ENCODE measurements around the gene MSANTD1.
A peak's percentile ranks its signal among the peaks of the same experiment; 100 is the strongest.

MSANTD1 gene

GRCh38 chr4:3267576-3268394 is 18.8 kb downstream of the MSANTD1 start:
- DNase-seq, result no peak

GRCh38 chr4:3268395-3269104 is 19.6 kb downstream of the MSANTD1 start:
- no peak for DNase-seq

- no peak for DNase-seq
Observed at GRCh38 chr4:3269105-3269927, 20.4 kb downstream of the MSANTD1 start.

- DNase-seq, result no peak
Observed at GRCh38 chr4:3269991-3270611, 21.1 kb downstream of the MSANTD1 start.

GRCh38 chr4:3271131-3271530 is 22.2 kb downstream of the MSANTD1 start:
- DNase-seq, result no peak

- DNase-seq, result no peak
Observed at GRCh38 chr4:3276986-3277385, 28.0 kb downstream of the MSANTD1 start.

- no peak for DNase-seq
Observed at GRCh38 chr4:3280466-3280865, 31.5 kb downstream of the MSANTD1 start.

- DNase-seq, result no peak
Observed at GRCh38 chr4:3283483-3283882, 34.5 kb downstream of the MSANTD1 start.

GRCh38 chr4:3283916-3284315 is 35.0 kb downstream of the MSANTD1 start:
- DNase-seq, result no peak

GRCh38 chr4:3284734-3285557 is 36.0 kb downstream of the MSANTD1 start:
- DNase-seq, result no peak

GRCh38 chr4:3285558-3286334 is 36.8 kb downstream of the MSANTD1 start:
- no peak for DNase-seq

GRCh38 chr4:3286335-3287175 is 37.6 kb downstream of the MSANTD1 start:
- peak; percentile 86 to 91 for DNase-seq

- DNase-seq, result no peak
Observed at GRCh38 chr4:3287271-3287971, 38.5 kb downstream of the MSANTD1 start.

- DNase-seq, result no peak
Observed at GRCh38 chr4:3287972-3288570, 39.1 kb downstream of the MSANTD1 start.

GRCh38 chr4:3288571-3289094 is 39.7 kb downstream of the MSANTD1 start:
- DNase-seq, result no peak

GRCh38 chr4:3290476-3290875 is 41.5 kb downstream of the MSANTD1 start:
- no peak for DNase-seq

- DNase-seq, result no peak
Observed at GRCh38 chr4:3290889-3291321, 41.9 kb downstream of the MSANTD1 start.

GRCh38 chr4:3291411-3291968 is 42.5 kb downstream of the MSANTD1 start:
- DNase-seq, result no peak

Measured in inflammatory macrophage treated with lipopolysaccharide for 1 hour (primary cell).